ENCODE data around the gene MSRB1. TPM values are rescaled to one million over a fixed set of nuclear protein-coding genes. Genes with fewer than 3 reads are reported as not detected.
A peak's percentile ranks its signal among the peaks of the same experiment; 100 is the strongest.
"Not testable (repeated sequence)": the region's sequence is repeated elsewhere in the genome, so short reads cannot be mapped to it uniquely, and the experiment has no call there.

Gene MSRB1
- total and polyA plus RNA-seq, 5 donors from 2014 or later, result 8.3 to 50.9 (median 27.8) TPM

- no peaks in the 10 kb centered on the region for H3K4me1 ChIP-seq (ENCODE audit: control insufficient read depth, insufficient read depth, low read length, poor library complexity, severe bottlenecking)
- H3K4me3 ChIP-seq (ENCODE audit: low read depth, low read length), result no peak overlapping the region
- no peak overlapping the region for H3K27ac ChIP-seq (ENCODE audit: insufficient read depth, low read length, poor library complexity, severe bottlenecking)
- DNase-seq (no peak), ATAC-seq (ENCODE audit: low read depth in 2 of 2) (no peak)
- no peak overlapping the region for H3K4me3 Mint-ChIP-seq
- H3K27me3 ChIP-seq (ENCODE audit: control insufficient read depth, insufficient read depth, low read length), result no peaks in the 10 kb centered on the region
- no peaks in the 10 kb centered on the region for H3K9me3 Mint-ChIP-seq
- H3K27me3 Mint-ChIP-seq, result peaks cover 10% of the 10 kb centered on the region
- H3K36me3 Mint-ChIP-seq, result no peaks in the 10 kb centered on the region
- no peaks in the 10 kb centered on the region for H3K9me3 ChIP-seq (ENCODE audit: control insufficient read depth in 2 of 2, low read length in 2 of 2)
- H3K36me3 ChIP-seq (ENCODE audit: control insufficient read depth, insufficient read depth, low read length), result no peaks in the 10 kb centered on the region
- no peaks in the 10 kb centered on the region for H3K4me1 Mint-ChIP-seq
- H3K27ac Mint-ChIP-seq, result no peak overlapping the region
These were observed 42.6 kb downstream of the MSRB1 start for GRCh38 chr16:1900452-1900774.

GRCh38 chr16:1899641-1900451 lies 43.2 kb downstream of the MSRB1 start:
- no peaks in the 10 kb centered on the region for H3K36me3 Mint-ChIP-seq
- no peaks in the 10 kb centered on the region for H3K9me3 Mint-ChIP-seq
- H3K27ac Mint-ChIP-seq, result no peak overlapping the region
- Histone ChIP-seq H3K27ac (ENCODE audit: insufficient read depth, low read length, poor library complexity, severe bottlenecking) (no peak overlapping the region), H3K36me3 (ENCODE audit: control insufficient read depth, insufficient read depth, low read length) (no peaks in the 10 kb centered on the region), H3K27me3 (ENCODE audit: control insufficient read depth, insufficient read depth, low read length) (no peaks in the 10 kb centered on the region), H3K4me1 (ENCODE audit: control insufficient read depth, insufficient read depth, low read length, poor library complexity, severe bottlenecking) (no peaks in the 10 kb centered on the region), H3K4me3 (ENCODE audit: low read depth, low read length) (no peak overlapping the region), H3K9me3 (ENCODE audit: control insufficient read depth in 2 of 2, low read length in 2 of 2) (no peaks in the 10 kb centered on the region)
- no peak for ATAC-seq (ENCODE audit: low read depth in 2 of 2)
- H3K4me3 Mint-ChIP-seq, result no peak overlapping the region
- H3K27me3 Mint-ChIP-seq, result peaks cover 10% of the 10 kb centered on the region
- DNase-seq, result no peak
- no peaks in the 10 kb centered on the region for H3K4me1 Mint-ChIP-seq

- H3K27me3 ChIP-seq (ENCODE audit: control insufficient read depth, insufficient read depth, low read length); H3K4me1 Mint-ChIP-seq; H3K36me3 Mint-ChIP-seq; H3K9me3 ChIP-seq (ENCODE audit: control insufficient read depth in 2 of 2, low read length in 2 of 2); H3K9me3 Mint-ChIP-seq; DNase-seq; H3K27ac Mint-ChIP-seq; H3K4me1 ChIP-seq (ENCODE audit: control insufficient read depth, insufficient read depth, low read length, poor library complexity, severe bottlenecking); H3K36me3 ChIP-seq (ENCODE audit: control insufficient read depth, insufficient read depth, low read length); ATAC-seq (ENCODE audit: low read depth in 2 of 2); H3K27ac ChIP-seq (ENCODE audit: insufficient read depth, low read length, poor library complexity, severe bottlenecking); H3K4me3 ChIP-seq (ENCODE audit: low read depth, low read length): not testable (repeated sequence)
- H3K27me3 Mint-ChIP-seq, result peaks cover 13% of the 10 kb centered on the region
- H3K4me3 Mint-ChIP-seq, result peak overlapping the region in 1 of 4 donors; percentile 51
These were observed 45.3 kb downstream of the MSRB1 start for GRCh38 chr16:1897692-1898091.

- no peaks in the 10 kb centered on the region for H3K4me1 ChIP-seq (ENCODE audit: control insufficient read depth, insufficient read depth, low read length, poor library complexity, severe bottlenecking)
- no peaks in the 10 kb centered on the region for H3K27me3 ChIP-seq (ENCODE audit: control insufficient read depth, insufficient read depth, low read length)
- no peaks in the 10 kb centered on the region for H3K9me3 Mint-ChIP-seq
- no peak overlapping the region for H3K27ac ChIP-seq (ENCODE audit: insufficient read depth, low read length, poor library complexity, severe bottlenecking)
- no peak overlapping the region for H3K4me3 ChIP-seq (ENCODE audit: low read depth, low read length)
- H3K27me3 Mint-ChIP-seq, result peaks cover 13% of the 10 kb centered on the region
- no peaks in the 10 kb centered on the region for H3K36me3 Mint-ChIP-seq
- no peaks in the 10 kb centered on the region for H3K4me1 Mint-ChIP-seq
- no peak overlapping the region for H3K4me3 Mint-ChIP-seq
- no peak for ATAC-seq (ENCODE audit: low read depth in 2 of 2)
- H3K27ac Mint-ChIP-seq, result no peak overlapping the region
- no peaks in the 10 kb centered on the region for H3K9me3 ChIP-seq (ENCODE audit: control insufficient read depth in 2 of 2, low read length in 2 of 2)
- no peak for DNase-seq
- no peaks in the 10 kb centered on the region for H3K36me3 ChIP-seq (ENCODE audit: control insufficient read depth, insufficient read depth, low read length)
These were observed 46.9 kb downstream of the MSRB1 start for GRCh38 chr16:1895949-1896675.

GRCh38 chr16:1895068-1895467 lies 47.9 kb downstream of the MSRB1 start:
- Histone ChIP-seq H3K27me3 (ENCODE audit: control insufficient read depth, insufficient read depth, low read length) (no peaks in the 10 kb centered on the region), H3K36me3 (ENCODE audit: control insufficient read depth, insufficient read depth, low read length) (no peaks in the 10 kb centered on the region), H3K9me3 (ENCODE audit: control insufficient read depth in 2 of 2, low read length in 2 of 2) (no peaks in the 10 kb centered on the region), H3K4me1 (ENCODE audit: control insufficient read depth, insufficient read depth, low read length, poor library complexity, severe bottlenecking) (no peaks in the 10 kb centered on the region), H3K4me3 (ENCODE audit: low read depth, low read length) (no peak overlapping the region), H3K27ac (ENCODE audit: insufficient read depth, low read length, poor library complexity, severe bottlenecking) (no peak overlapping the region)
- Mint-ChIP-seq H3K27me3 (peaks cover 21% of the 10 kb centered on the region), H3K9me3 (no peaks in the 10 kb centered on the region), H3K4me1 (no peaks in the 10 kb centered on the region), H3K36me3 (no peaks in the 10 kb centered on the region), H3K4me3 (no peak overlapping the region), H3K27ac (no peak overlapping the region)
- no peak for DNase-seq
- ATAC-seq (ENCODE audit: low read depth in 2 of 2), result no peak

GRCh38 chr16:1890708-1891050 lies 52.3 kb downstream of the MSRB1 start:
- Mint-ChIP-seq H3K27ac (no peak overlapping the region), H3K9me3 (no peaks in the 10 kb centered on the region), H3K4me3 (no peak overlapping the region), H3K4me1 (no peaks in the 10 kb centered on the region), H3K36me3 (no peaks in the 10 kb centered on the region), H3K27me3 (peaks cover 22% of the 10 kb centered on the region)
- Histone ChIP-seq H3K27me3 (ENCODE audit: control insufficient read depth, insufficient read depth, low read length) (no peaks in the 10 kb centered on the region), H3K9me3 (ENCODE audit: control insufficient read depth in 2 of 2, low read length in 2 of 2) (no peaks in the 10 kb centered on the region), H3K36me3 (ENCODE audit: control insufficient read depth, insufficient read depth, low read length) (no peaks in the 10 kb centered on the region), H3K4me1 (ENCODE audit: control insufficient read depth, insufficient read depth, low read length, poor library complexity, severe bottlenecking) (no peaks in the 10 kb centered on the region), H3K27ac (ENCODE audit: insufficient read depth, low read length, poor library complexity, severe bottlenecking) (no peak overlapping the region), H3K4me3 (ENCODE audit: low read depth, low read length) (no peak overlapping the region)
- no peak for ATAC-seq (ENCODE audit: low read depth in 2 of 2)
- DNase-seq, result no peak

- ATAC-seq (ENCODE audit: low read depth in 2 of 2) (no peak), DNase-seq (no peak)
- Histone ChIP-seq H3K36me3 (ENCODE audit: control insufficient read depth, insufficient read depth, low read length) (no peaks in the 10 kb centered on the region), H3K4me3 (ENCODE audit: low read depth, low read length) (no peak overlapping the region), H3K27ac (ENCODE audit: insufficient read depth, low read length, poor library complexity, severe bottlenecking) (no peak overlapping the region), H3K27me3 (ENCODE audit: control insufficient read depth, insufficient read depth, low read length) (no peaks in the 10 kb centered on the region), H3K4me1 (ENCODE audit: control insufficient read depth, insufficient read depth, low read length, poor library complexity, severe bottlenecking) (no peaks in the 10 kb centered on the region), H3K9me3 (ENCODE audit: control insufficient read depth in 2 of 2, low read length in 2 of 2) (no peaks in the 10 kb centered on the region)
- Mint-ChIP-seq H3K27me3 (peaks cover 24% of the 10 kb centered on the region), H3K9me3 (no peaks in the 10 kb centered on the region), H3K4me1 (no peaks in the 10 kb centered on the region), H3K36me3 (no peaks in the 10 kb centered on the region), H3K4me3 (no peak overlapping the region), H3K27ac (no peak overlapping the region)
These were observed 52.8 kb downstream of the MSRB1 start for GRCh38 chr16:1890024-1890707.

Measured in CD4-positive, CD25-positive, alpha-beta regulatory T cell (primary cell).